ACC112 (cell line): Measurements from ENCODE around the gene SLC25A38.

Experiments
- H2AFZ ChIP-seq: fragments of 200-600 bp; sonication (generic); one replicate; pipeline ENCODE4 v1.6.0; 2017; ENCODE audit warnings: antibody characterized with exemption, low read length; ENCODE audit not compliant: unreplicated experiment
- H3K27ac ChIP-seq: fragments of 200-600 bp; sonication (generic); 2 replicates; pipeline ENCODE4 v1.5.1; 2014; ENCODE audit warnings: low read depth, mild to moderate bottlenecking, antibody characterized with exemption, low read length, moderate library complexity
- H3K27me3 ChIP-seq: fragments of 200-600 bp; sonication (generic); 2 replicates; pipeline ENCODE4 v1.6.1; 2014; ENCODE audit warnings: mild to moderate bottlenecking, antibody characterized with exemption, low read length, moderate library complexity, mixed read lengths; ENCODE audit not compliant: insufficient read depth
- H3K36me3 ChIP-seq: fragments of 200-600 bp; sonication (generic); 2 replicates; pipeline ENCODE4 v1.6.1; 2016; ENCODE audit warnings: mild to moderate bottlenecking, antibody characterized with exemption, low read length, moderate library complexity, mixed read lengths; ENCODE audit not compliant: insufficient read depth
- H3K4me1 ChIP-seq: fragments of 200-600 bp; sonication (generic); one replicate; pipeline ENCODE4 v1.6.1; 2016; ENCODE audit warnings: low read length, mixed read lengths; ENCODE audit not compliant: insufficient read depth, unreplicated experiment, control insufficient read depth
- H3K4me3 ChIP-seq: fragments of 200-600 bp; sonication (generic); 2 replicates; pipeline ENCODE4 v1.5.1; 2014; ENCODE audit warnings: mild to moderate bottlenecking, low read depth, low read length
- H3K79me2 ChIP-seq: fragments of 200-600 bp; sonication (generic); one replicate; pipeline ENCODE4 v1.6.0; 2016; ENCODE audit warnings: low read length; ENCODE audit not compliant: control insufficient read depth, unreplicated experiment, insufficient read depth

Gene SLC25A38

GRCh38 chr3:39376959-39377634 is 6.1 kb upstream of the SLC25A38 start:
- H3K36me3 ChIP-seq: no peaks in the 10 kb centered on the region
- H3K79me2 ChIP-seq: no peaks in the 10 kb centered on the region
- H3K27me3 ChIP-seq: peaks cover 15% of the 10 kb centered on the region
- no peak overlapping the region for H2AFZ ChIP-seq
- no peak overlapping the region for H3K27ac ChIP-seq
- H3K4me1 ChIP-seq: peaks cover under 1% of the 10 kb centered on the region
- H3K4me3 ChIP-seq: no peak overlapping the region

- Histone ChIP-seq H3K36me3 (no peaks in the 10 kb centered on the region), H3K4me1 (peaks cover 8% of the 10 kb centered on the region), H3K79me2 (no peaks in the 10 kb centered on the region), H3K27ac (no peak overlapping the region), H2AFZ (no peak overlapping the region), H3K4me3 (no peak overlapping the region), H3K27me3 (peaks cover 11% of the 10 kb centered on the region)
Observed at GRCh38 chr3:39378088-39378487, 5.1 kb upstream of the SLC25A38 start.

- Histone ChIP-seq H3K27ac (no peak overlapping the region), H3K27me3 (peaks cover 8% of the 10 kb centered on the region), H3K4me3 (no peak overlapping the region), H3K36me3 (no peaks in the 10 kb centered on the region), H3K4me1 (peaks cover 8% of the 10 kb centered on the region), H2AFZ (no peak overlapping the region), H3K79me2 (no peaks in the 10 kb centered on the region)
Observed at GRCh38 chr3:39378957-39379777, 4.0 kb upstream of the SLC25A38 start.

GRCh38 chr3:39379778-39380155 is 3.4 kb upstream of the SLC25A38 start:
- H3K4me3 ChIP-seq: no peak overlapping the region
- H3K27ac ChIP-seq: no peak overlapping the region
- H3K36me3 ChIP-seq: no peaks in the 10 kb centered on the region
- peaks cover 5% of the 10 kb centered on the region for H3K79me2 ChIP-seq
- no peak overlapping the region for H2AFZ ChIP-seq
- H3K4me1 ChIP-seq: peaks cover 8% of the 10 kb centered on the region
- H3K27me3 ChIP-seq: peaks cover 4% of the 10 kb centered on the region

GRCh38 chr3:39381432-39381831 is 1.7 kb upstream of the SLC25A38 start:
- Histone ChIP-seq H3K4me1 (peaks cover 17% of the 10 kb centered on the region), H3K4me3 (no peak overlapping the region), H3K27ac (no peak overlapping the region), H2AFZ (no peak overlapping the region), H3K27me3 (no peaks in the 10 kb centered on the region), H3K36me3 (no peaks in the 10 kb centered on the region), H3K79me2 (peaks cover 22% of the 10 kb centered on the region)

GRCh38 chr3:39383881-39384664 is 903 bp downstream of the SLC25A38 start:
- no peaks in the 10 kb centered on the region for H3K36me3 ChIP-seq
- H3K4me3 ChIP-seq: peak overlapping the region; percentile 88
- peaks cover 39% of the 10 kb centered on the region for H3K79me2 ChIP-seq
- H3K27ac ChIP-seq: peak overlapping the region; percentile 78
- H2AFZ ChIP-seq: peak overlapping the region; percentile 69
- peaks cover 17% of the 10 kb centered on the region for H3K4me1 ChIP-seq
- no peaks in the 10 kb centered on the region for H3K27me3 ChIP-seq

- Histone ChIP-seq H3K4me3 (peak overlapping the region; percentile 88), H2AFZ (no peak overlapping the region), H3K36me3 (no peaks in the 10 kb centered on the region), H3K27me3 (no peaks in the 10 kb centered on the region), H3K27ac (no peak overlapping the region), H3K4me1 (peaks cover 17% of the 10 kb centered on the region), H3K79me2 (peaks cover 44% of the 10 kb centered on the region)
Observed at GRCh38 chr3:39384665-39385000, 1.5 kb downstream of the SLC25A38 start.

DNA sequence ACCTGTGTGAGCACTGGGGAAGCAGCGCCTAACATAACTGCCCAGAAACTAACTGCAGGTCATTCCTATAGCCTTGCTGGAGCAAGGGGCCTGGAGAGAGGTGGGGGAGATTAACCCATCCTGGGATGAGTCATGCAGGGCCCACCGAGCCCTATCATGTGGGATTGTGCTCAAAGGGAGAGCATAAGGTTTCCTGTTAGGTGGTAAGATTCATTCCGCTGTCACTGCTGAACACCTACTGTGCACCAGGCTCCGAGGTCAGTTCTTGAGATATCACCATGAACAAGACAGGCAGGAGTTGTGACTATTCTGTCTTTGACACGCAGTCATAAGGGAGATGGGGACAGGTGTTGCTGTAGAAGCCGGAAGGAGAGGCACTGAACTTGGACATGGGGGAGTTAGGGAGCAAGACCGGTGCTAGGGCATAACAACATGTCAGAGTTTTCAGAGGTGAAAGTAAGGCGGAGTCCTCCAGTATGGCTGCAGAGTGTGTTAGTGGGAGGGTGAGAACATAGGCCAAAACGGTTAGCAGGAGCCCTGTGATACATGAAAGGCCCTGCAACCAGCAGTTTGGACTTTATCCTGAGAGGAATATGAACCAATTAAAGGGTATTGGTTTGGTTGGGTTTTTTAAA is 2.4 kb downstream of the SLC25A38 start:
- Histone ChIP-seq H3K27ac (no peak overlapping the region), H2AFZ (no peak overlapping the region), H3K4me1 (peaks cover 17% of the 10 kb centered on the region), H3K4me3 (no peak overlapping the region), H3K36me3 (no peaks in the 10 kb centered on the region), H3K27me3 (no peaks in the 10 kb centered on the region), H3K79me2 (peaks cover 45% of the 10 kb centered on the region)

DNA sequence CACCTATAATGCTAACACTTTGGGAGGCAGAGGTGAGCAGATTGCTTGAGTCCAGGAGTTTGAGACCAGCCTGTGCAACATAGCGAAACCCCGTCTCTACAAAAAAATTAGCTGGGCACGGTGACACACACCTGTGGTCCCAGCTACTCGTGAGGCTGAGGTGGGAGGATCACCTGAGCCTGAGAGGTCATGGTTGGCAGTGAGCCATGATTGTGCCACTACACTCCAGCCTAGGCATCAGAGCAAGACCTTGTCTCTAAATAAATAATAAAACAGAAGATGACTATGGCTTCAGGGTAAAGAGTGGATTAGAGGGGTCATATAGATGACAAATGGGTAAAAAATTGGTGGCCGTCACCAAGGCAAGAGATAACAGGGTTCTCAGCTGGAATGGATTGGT is 3.1 kb downstream of the SLC25A38 start:
- Histone ChIP-seq H3K4me3 (no peak overlapping the region), H2AFZ (no peak overlapping the region), H3K4me1 (peaks cover 17% of the 10 kb centered on the region), H3K27me3 (no peaks in the 10 kb centered on the region), H3K36me3 (no peaks in the 10 kb centered on the region), H3K27ac (no peak overlapping the region), H3K79me2 (peaks cover 50% of the 10 kb centered on the region)

DNA sequence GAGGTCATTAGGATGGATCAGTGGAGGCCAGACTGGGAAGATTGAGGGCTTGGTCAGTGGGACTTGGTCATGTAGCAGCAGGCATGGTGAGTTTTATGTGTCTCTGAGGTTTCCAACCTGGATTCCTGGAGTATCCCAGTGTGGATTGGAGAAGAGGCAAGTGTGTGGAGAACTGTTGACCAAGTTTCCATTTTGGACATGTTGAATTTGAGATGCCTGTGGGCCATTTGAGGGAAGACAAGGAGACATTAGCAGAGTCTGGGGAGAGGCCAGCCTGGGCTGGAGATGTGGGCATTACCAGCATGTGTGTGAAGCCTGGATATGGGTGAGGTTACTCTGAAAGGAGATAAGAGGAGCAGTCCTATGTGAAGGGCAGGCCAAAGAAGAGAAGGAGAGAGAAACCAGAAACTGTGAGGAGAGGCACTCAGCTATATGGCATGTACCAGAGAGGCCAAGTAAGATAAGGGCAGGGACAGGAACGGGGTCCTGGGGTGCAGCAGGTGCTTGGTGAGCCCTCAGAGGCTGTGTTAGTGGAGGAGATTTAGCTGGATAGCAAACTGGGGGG is 4.3 kb downstream of the SLC25A38 start:
- Histone ChIP-seq H2AFZ (no peak overlapping the region), H3K36me3 (peaks cover 3% of the 10 kb centered on the region), H3K79me2 (peaks cover 50% of the 10 kb centered on the region), H3K27me3 (no peaks in the 10 kb centered on the region), H3K27ac (no peak overlapping the region), H3K4me3 (no peak overlapping the region), H3K4me1 (peaks cover 12% of the 10 kb centered on the region)
